Coronary artery (tissue), 2 donors: ENCODE results near the gene ASAP3.

ENCODE experiments used
- DNase-seq: peaks from one replicate; pipeline ENCODE4 v3.0.0-alpha.2; 2017; ENCODE audit warnings: low spot score
- H3K27ac ChIP-seq, 2 donors: fragments of 200-600 bp; sonication (generic); one replicate each; pipeline ENCODE4 v1.5.1; 2016 to 2019
- H3K4me3 ChIP-seq: fragments of 200-600 bp; sonication (generic); 2 replicates; pipeline ENCODE4 v1.5.1; 2016; ENCODE audit warnings: mild to moderate bottlenecking, moderate library complexity
- TF ChIP-seq, protein P1 (sequence below): fragments of 200-600 bp; sonication (generic); IDR thresholded peaks from one replicate; pipeline ENCODE4 v1.5.1; 2019; ENCODE audit warnings: antibody characterized with exemption

ASAP3 gene

DNA sequence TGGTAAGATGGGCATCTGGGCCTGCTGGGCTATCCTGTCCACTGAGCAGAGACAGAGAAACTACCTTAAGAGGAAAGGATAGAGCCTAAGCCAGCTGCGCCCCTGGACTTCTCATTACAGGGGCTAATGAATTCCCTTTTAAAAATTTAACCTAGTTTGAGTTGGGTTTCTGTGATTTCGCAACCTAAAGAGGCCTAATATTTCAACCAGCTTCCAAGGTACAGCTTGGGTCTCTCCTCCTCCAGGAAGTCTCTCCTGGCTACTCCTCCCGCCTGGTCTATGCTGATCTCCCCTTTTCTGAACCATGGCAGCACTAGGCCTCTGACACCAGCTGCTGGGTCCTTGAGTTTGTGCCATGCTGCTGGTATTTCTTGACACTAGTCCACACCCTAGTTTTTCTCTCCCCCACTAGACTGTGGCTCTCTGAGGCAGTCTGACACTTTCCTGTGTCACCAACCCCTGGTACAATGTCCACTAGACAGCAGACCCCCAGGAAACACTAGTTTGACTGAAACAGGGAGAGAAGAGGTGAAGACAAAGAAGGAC lies 30.5 kb downstream of the ASAP3 start:
- DNase-seq = no peak
- TF ChIP-seq, protein P1, sequence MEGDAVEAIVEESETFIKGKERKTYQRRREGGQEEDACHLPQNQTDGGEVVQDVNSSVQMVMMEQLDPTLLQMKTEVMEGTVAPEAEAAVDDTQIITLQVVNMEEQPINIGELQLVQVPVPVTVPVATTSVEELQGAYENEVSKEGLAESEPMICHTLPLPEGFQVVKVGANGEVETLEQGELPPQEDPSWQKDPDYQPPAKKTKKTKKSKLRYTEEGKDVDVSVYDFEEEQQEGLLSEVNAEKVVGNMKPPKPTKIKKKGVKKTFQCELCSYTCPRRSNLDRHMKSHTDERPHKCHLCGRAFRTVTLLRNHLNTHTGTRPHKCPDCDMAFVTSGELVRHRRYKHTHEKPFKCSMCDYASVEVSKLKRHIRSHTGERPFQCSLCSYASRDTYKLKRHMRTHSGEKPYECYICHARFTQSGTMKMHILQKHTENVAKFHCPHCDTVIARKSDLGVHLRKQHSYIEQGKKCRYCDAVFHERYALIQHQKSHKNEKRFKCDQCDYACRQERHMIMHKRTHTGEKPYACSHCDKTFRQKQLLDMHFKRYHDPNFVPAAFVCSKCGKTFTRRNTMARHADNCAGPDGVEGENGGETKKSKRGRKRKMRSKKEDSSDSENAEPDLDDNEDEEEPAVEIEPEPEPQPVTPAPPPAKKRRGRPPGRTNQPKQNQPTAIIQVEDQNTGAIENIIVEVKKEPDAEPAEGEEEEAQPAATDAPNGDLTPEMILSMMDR = no peak

DNA sequence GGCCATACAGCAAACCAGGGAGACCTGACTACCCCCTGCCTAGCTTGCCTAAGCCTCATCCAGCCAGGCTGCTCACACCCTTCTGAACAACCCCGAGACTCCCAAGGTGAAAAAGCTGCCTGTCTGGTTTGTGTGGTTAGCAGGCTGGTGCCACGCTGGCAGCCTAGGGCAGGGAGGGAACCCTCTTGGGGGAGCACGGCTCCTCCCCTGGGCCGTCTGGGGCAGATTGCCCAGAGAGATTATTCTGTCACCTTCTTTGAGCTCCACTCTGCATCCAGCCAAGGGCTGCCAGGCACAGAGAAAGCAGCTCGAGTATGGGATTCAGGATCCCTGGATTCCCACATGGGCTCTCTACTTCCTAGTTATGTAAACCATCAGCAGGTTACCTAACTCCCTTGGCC lies 32.0 kb downstream of the ASAP3 start:
- TF ChIP-seq, protein P1 = no peak
- no peak overlapping the region for H3K4me3 ChIP-seq
- H3K27ac ChIP-seq = peak overlapping the region in 1 of 2 donors; percentile 20
- DNase-seq = no peak

More for the DNA sequence above, 30.5 kb downstream of the ASAP3 start:
- H3K4me3 ChIP-seq = no peak overlapping the region
- H3K27ac ChIP-seq = no peak overlapping the region

DNA sequence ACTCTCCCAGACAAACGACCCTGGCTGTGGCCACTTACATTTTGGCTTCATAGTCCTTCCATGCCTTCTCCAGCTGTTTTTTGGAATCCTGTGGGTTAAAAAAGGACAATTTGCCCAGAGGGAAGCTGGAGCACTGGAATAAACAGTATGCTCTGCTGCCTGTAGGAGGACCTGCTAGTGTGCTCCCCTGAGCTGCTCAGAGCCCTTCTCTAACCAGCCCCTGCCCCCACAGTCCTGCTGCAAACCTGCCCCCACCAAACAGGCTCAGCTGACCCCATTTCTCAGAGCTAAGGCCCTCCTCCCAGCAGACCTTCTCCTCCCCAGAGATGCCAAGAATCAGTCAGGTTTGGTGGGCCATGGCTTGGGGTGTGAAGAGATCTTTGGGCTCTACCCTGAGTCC lies 32.5 kb downstream of the ASAP3 start:
- TF ChIP-seq, protein P1 = no peak
- no peak for DNase-seq
- Histone ChIP-seq H3K4me3 (no peak overlapping the region), H3K27ac (peak overlapping the region in 1 of 2 donors; percentile 20)

DNA sequence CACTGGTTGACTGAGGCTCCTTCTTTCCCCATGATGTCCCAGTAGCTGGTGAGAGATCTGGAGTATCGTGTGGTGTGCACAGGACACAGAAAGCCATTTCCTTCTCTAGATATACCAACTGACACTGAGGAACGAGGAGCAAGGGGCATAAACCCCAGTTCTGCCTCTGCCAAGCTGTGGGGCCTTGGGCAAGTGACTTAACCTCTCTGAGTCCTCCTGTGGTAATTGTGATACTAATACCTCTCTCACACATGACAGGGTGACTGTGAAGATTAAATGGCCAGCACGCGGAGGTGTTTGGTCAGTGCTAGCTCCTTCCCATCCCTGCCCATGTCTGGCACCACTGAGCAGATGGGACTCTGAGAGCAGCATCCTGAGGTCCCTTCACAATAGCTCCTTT lies 33.1 kb downstream of the ASAP3 start:
- TF ChIP-seq, protein P1 = no peak
- no peak overlapping the region for H3K4me3 ChIP-seq
- DNase-seq = no peak
- no peak overlapping the region for H3K27ac ChIP-seq

DNA sequence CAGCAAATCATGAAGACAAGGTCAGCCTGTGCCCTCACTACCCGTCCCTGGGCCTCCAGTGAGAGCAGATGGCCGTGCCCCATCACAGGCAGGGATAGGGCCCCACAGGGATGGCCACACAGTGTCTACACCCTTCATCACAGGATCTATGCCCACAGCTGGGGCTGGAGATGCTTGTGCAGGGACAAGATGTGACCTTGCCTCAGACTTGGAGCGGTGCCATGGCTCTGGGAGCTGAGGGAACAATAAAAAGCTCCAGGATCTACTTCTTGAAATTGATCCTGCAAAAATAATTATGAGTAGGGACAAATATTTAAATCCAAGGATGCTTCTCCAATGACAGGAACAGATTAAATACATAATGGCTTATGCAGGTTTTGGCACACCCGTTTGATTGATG lies 34.0 kb downstream of the ASAP3 start:
- no peak overlapping the region for H3K4me3 ChIP-seq
- H3K27ac ChIP-seq = no peak overlapping the region
- no peak for DNase-seq
- TF ChIP-seq, protein P1 = no peak

DNA sequence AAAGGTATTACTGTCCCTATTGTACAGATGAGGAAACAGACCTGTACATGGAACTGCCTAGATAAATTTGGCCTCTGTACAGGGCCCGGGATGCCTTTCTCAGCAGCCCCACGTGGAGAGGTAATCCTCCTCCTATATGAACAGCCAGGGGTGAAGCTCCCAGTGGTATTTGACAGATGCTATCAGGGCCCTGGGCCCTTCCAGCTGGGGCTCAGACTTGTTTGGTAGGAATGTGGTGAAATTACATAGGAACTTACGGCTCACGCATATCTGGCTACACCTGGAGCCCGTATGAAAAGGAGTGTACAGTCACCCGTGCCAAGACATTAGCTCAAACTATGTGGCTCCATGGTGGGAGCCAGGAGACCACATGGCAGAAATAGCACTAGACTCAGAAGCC lies 34.7 kb downstream of the ASAP3 start:
- Histone ChIP-seq H3K4me3 (no peak overlapping the region), H3K27ac (no peak overlapping the region)
- TF ChIP-seq, protein P1 = no peak
- no peak for DNase-seq

DNA sequence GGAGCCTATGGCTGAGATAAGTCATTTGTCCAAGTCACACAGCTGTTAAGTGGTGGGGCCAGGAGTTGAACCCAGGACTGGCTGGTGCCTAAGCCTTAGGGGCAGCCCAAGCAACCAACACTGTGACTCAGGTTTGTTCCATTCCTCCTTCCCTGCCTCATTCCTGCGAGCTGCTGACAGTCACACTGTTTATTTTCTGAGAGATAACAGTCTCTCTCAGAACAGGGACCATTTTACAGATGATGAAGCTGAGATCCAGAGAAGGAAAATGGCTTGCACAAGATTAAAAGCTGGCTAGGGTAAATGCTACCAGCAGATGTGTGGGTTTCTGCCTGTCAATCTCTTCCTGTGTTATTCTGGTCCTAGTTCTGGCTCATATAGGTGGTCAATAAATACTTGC lies 35.1 kb downstream of the ASAP3 start:
- TF ChIP-seq, protein P1 = no peak
- H3K27ac ChIP-seq = peak overlapping the region in 1 of 2 donors; percentile 24

More for the DNA sequence above, 35.1 kb downstream of the ASAP3 start:
- H3K4me3 ChIP-seq = no peak overlapping the region
- DNase-seq = no peak
